HCT116 (cell line): ENCODE measurements around the gene RNF212.

Experiments used
- ATF3 ChIP-seq: IDR thresholded peaks from 2 replicates; pipeline ENCODE4 v1.6.1; 2012
- CTCF ChIP-seq, 3 experiments: fragments of 200-600 bp in 1 of 3; sonication (generic) in 1 of 3; IDR thresholded peaks in 2 of 3; conservative IDR thresholded peaks in 1 of 3; 2 replicates each; pipeline ENCODE4 v1.5.1; 2012 to 2017; ENCODE audit warnings: low read depth in 2 of 3, low read length in 2 of 3, antibody characterized with exemption in 1 of 3, borderline replicate concordance in 1 of 3, control low read depth in 1 of 3, mild to moderate bottlenecking in 1 of 3, mixed read lengths in 1 of 3, mixed run types in 1 of 3, moderate library complexity in 1 of 3; ENCODE audit not compliant: insufficient read depth in 1 of 3
- EZH2 ChIP-seq: fragments of 200-600 bp; sonication (generic); IDR thresholded peaks from 2 replicates; pipeline ENCODE4 v1.6.1; 2017; ENCODE audit warnings: antibody characterized with exemption, mixed run types
- JUND ChIP-seq: IDR thresholded peaks from 2 replicates; pipeline ENCODE4 v1.6.1; 2012
- POLR2A ChIP-seq: IDR thresholded peaks from 2 replicates; pipeline ENCODE4 v1.7.0; 2011; ENCODE audit warnings: borderline replicate concordance; ENCODE audit not compliant: insufficient read depth, insufficient read length; ENCODE audit errors: extremely low read depth
- POLR2AphosphoS5 ChIP-seq: IDR thresholded peaks from 2 replicates; pipeline ENCODE4 v1.6.1; 2011; ENCODE audit warnings: mild to moderate bottlenecking, low read depth, low read length, moderate library complexity
- REST ChIP-seq: IDR thresholded peaks from 2 replicates; pipeline ENCODE4 v1.6.1; 2012; ENCODE audit warnings: low read depth
- SP1 ChIP-seq: IDR thresholded peaks from 2 replicates; pipeline ENCODE4 v1.6.1; 2012; ENCODE audit warnings: low read depth

- TF ChIP-seq REST (no peak), POLR2A (no peak), CTCF (IDR thresholded peaks at IDR 0.05 in 2 of 3, conservative IDR thresholded peaks at IDR 0.05 in 1 of 3; ENCODE audit: borderline replicate concordance in 1 of 3, insufficient read depth in 1 of 3, low read depth in 2 of 3, low read length in 2 of 3) (no peak), POLR2AphosphoS5 (no peak), ATF3 (no peak), EZH2 (no peak), SP1 (no peak), JUND (no peak)
These were observed 32.9 kb downstream of the RNF212 start for GRCh38 chr4:1080432-1080831.
